OCI-LY3 (cell line): ENCODE results near the gene DPT.

Source experiments
- EZH2phosphoT487 ChIP-seq: fragments of 200-600 bp; shearing (Covaris generic); IDR thresholded peaks from 2 replicates; pipeline ENCODE4 v1.6.1; 2018; ENCODE audit warnings: antibody characterized with exemption, mixed run types, low read depth
- TF ChIP-seq, protein P1 (sequence below): fragments of 200-600, 300-600 bp; sonication (generic); IDR thresholded peaks from 2 replicates; pipeline ENCODE4 v1.5.1; 2014; ENCODE audit warnings: antibody characterized with exemption, low read length, low read depth

DNA sequence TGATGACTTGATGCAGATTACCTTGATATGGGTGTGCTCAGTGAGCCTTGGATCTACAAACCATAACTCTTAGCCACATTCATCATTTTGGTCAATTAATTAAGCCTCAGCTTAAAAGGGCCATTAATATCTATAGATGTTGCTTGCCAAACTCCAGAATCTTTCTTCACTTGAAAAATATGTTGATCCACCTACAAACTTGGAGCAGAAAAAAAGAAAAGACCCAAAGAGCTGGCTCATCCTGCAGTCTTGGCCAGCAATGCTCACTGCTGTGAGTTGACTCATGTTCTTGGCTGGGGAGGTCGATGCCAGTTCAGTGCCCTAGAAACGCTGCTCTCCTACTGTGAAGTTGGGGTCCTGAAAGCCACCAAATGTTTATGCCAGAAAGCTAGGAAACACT is 75.4 kb downstream of the DPT start:
- TF ChIP-seq, protein P1, sequence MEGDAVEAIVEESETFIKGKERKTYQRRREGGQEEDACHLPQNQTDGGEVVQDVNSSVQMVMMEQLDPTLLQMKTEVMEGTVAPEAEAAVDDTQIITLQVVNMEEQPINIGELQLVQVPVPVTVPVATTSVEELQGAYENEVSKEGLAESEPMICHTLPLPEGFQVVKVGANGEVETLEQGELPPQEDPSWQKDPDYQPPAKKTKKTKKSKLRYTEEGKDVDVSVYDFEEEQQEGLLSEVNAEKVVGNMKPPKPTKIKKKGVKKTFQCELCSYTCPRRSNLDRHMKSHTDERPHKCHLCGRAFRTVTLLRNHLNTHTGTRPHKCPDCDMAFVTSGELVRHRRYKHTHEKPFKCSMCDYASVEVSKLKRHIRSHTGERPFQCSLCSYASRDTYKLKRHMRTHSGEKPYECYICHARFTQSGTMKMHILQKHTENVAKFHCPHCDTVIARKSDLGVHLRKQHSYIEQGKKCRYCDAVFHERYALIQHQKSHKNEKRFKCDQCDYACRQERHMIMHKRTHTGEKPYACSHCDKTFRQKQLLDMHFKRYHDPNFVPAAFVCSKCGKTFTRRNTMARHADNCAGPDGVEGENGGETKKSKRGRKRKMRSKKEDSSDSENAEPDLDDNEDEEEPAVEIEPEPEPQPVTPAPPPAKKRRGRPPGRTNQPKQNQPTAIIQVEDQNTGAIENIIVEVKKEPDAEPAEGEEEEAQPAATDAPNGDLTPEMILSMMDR, result no peak
- no peak for TF ChIP-seq EZH2phosphoT487
